HCT116 (cell line): Measurements from ENCODE around the gene SERPINB5.

ENCODE experiments used
- CEBPB ChIP-seq: IDR thresholded peaks from 2 replicates; pipeline ENCODE4 v1.6.1; 2012; ENCODE audit warnings: low read depth
- EZH2phosphoT487 ChIP-seq: fragments of 200-600 bp; IDR thresholded peaks from 2 replicates; pipeline ENCODE4 v1.6.1; 2018; ENCODE audit warnings: antibody characterized with exemption, borderline replicate concordance
- POLR2A ChIP-seq: IDR thresholded peaks from 2 replicates; pipeline ENCODE4 v1.7.0; 2011; ENCODE audit warnings: borderline replicate concordance; ENCODE audit not compliant: insufficient read depth, insufficient read length; ENCODE audit errors: extremely low read depth
- POLR2AphosphoS5 ChIP-seq: IDR thresholded peaks from 2 replicates; pipeline ENCODE4 v1.6.1; 2011; ENCODE audit warnings: mild to moderate bottlenecking, low read depth, low read length, moderate library complexity
- RAD21 ChIP-seq: IDR thresholded peaks from 2 replicates; pipeline ENCODE4 v1.6.1; 2012; ENCODE audit warnings: low read depth, mild to moderate bottlenecking
- SRF ChIP-seq: IDR thresholded peaks from 2 replicates; pipeline ENCODE4 v1.6.1; 2012; ENCODE audit warnings: low read depth
- TCF7L2 ChIP-seq: IDR thresholded peaks from 2 replicates; pipeline ENCODE4 v1.7.0; 2011; ENCODE audit warnings: borderline replicate concordance, inconsistent platforms; ENCODE audit not compliant: insufficient read depth, insufficient read length; ENCODE audit errors: extremely low read depth
- ZNF274 ChIP-seq: fragments of 200-500 bp; sonication (Bioruptor generic); IDR thresholded peaks from 2 replicates; pipeline ENCODE4 v1.6.1; 2014; ENCODE audit warnings: mild to moderate bottlenecking, low read depth, low read length, inconsistent platforms
- TF ChIP-seq, protein P1 (sequence below), 3 experiments: fragments of 200-600 bp in 1 of 3; sonication (generic) in 1 of 3; IDR thresholded peaks in 2 of 3; conservative IDR thresholded peaks in 1 of 3; 2 replicates each; pipeline ENCODE4 v1.5.1; 2012 to 2017; ENCODE audit warnings: low read depth in 2 of 3, low read length in 2 of 3, antibody characterized with exemption in 1 of 3, borderline replicate concordance in 1 of 3, control low read depth in 1 of 3, mild to moderate bottlenecking in 1 of 3, mixed read lengths in 1 of 3, mixed run types in 1 of 3, moderate library complexity in 1 of 3; ENCODE audit not compliant: insufficient read depth in 1 of 3
- TF ChIP-seq, protein P2 (sequence below): IDR thresholded peaks from 2 replicates; pipeline ENCODE4 v1.6.1; 2012; ENCODE audit warnings: low read depth
- TF ChIP-seq, protein P3 (sequence below): IDR thresholded peaks from 2 replicates; pipeline ENCODE4 v1.6.1; 2012

DNA sequence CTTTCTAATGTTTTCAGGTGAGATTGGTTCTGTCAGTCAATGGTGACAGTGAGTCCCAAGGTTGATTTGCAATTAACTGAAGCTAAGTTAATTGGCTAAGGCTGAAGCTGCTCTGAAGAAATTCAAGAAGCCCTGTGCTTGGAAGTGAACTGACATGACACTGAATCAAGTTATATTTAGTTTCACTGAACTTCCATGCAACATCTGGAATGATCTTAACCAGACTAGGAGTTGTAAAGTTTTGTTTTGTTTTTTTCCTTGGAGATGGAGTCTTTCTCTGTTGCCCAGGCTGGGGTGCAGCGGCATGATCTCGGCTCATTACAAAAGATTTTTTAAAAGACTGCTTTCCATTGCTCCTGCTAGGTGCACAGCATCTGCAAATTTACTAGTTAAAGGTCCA, 11.4 kb downstream of the SERPINB5 start:
- TF ChIP-seq POLR2A (no peak), TCF7L2 (no peak), SRF (no peak), POLR2AphosphoS5 (no peak), EZH2phosphoT487 (no peak), ZNF274 (no peak), RAD21 (no peak), CEBPB (no peak)
- TF ChIP-seq, protein P1, sequence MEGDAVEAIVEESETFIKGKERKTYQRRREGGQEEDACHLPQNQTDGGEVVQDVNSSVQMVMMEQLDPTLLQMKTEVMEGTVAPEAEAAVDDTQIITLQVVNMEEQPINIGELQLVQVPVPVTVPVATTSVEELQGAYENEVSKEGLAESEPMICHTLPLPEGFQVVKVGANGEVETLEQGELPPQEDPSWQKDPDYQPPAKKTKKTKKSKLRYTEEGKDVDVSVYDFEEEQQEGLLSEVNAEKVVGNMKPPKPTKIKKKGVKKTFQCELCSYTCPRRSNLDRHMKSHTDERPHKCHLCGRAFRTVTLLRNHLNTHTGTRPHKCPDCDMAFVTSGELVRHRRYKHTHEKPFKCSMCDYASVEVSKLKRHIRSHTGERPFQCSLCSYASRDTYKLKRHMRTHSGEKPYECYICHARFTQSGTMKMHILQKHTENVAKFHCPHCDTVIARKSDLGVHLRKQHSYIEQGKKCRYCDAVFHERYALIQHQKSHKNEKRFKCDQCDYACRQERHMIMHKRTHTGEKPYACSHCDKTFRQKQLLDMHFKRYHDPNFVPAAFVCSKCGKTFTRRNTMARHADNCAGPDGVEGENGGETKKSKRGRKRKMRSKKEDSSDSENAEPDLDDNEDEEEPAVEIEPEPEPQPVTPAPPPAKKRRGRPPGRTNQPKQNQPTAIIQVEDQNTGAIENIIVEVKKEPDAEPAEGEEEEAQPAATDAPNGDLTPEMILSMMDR (IDR thresholded peaks at IDR 0.05 in 2 of 3, conservative IDR thresholded peaks at IDR 0.05 in 1 of 3; ENCODE audit: borderline replicate concordance in 1 of 3, insufficient read depth in 1 of 3, low read depth in 2 of 3, low read length in 2 of 3) = no peak
- TF ChIP-seq, protein P2, sequence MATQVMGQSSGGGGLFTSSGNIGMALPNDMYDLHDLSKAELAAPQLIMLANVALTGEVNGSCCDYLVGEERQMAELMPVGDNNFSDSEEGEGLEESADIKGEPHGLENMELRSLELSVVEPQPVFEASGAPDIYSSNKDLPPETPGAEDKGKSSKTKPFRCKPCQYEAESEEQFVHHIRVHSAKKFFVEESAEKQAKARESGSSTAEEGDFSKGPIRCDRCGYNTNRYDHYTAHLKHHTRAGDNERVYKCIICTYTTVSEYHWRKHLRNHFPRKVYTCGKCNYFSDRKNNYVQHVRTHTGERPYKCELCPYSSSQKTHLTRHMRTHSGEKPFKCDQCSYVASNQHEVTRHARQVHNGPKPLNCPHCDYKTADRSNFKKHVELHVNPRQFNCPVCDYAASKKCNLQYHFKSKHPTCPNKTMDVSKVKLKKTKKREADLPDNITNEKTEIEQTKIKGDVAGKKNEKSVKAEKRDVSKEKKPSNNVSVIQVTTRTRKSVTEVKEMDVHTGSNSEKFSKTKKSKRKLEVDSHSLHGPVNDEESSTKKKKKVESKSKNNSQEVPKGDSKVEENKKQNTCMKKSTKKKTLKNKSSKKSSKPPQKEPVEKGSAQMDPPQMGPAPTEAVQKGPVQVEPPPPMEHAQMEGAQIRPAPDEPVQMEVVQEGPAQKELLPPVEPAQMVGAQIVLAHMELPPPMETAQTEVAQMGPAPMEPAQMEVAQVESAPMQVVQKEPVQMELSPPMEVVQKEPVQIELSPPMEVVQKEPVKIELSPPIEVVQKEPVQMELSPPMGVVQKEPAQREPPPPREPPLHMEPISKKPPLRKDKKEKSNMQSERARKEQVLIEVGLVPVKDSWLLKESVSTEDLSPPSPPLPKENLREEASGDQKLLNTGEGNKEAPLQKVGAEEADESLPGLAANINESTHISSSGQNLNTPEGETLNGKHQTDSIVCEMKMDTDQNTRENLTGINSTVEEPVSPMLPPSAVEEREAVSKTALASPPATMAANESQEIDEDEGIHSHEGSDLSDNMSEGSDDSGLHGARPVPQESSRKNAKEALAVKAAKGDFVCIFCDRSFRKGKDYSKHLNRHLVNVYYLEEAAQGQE = no peak
- TF ChIP-seq, protein P3, sequence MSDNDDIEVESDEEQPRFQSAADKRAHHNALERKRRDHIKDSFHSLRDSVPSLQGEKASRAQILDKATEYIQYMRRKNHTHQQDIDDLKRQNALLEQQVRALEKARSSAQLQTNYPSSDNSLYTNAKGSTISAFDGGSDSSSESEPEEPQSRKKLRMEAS = no peak
